CD4-positive, alpha-beta T cell treated with Interleukin-4 for 4 hours (primary cell): ENCODE measurements around the gene NEDD8.

ENCODE experiments used
- DNase-seq: peaks from one replicate; pipeline ENCODE4 v3.0.0-alpha.2; 2020

The NEDD8 gene

GRCh38 chr14:24262821-24263733 lies 30.9 kb upstream of the NEDD8 start, which contains the start of gene TGM1:
TSS of gene TGM1 (minus strand) at chr14:24263177. CDS start at chr14:24262352, 825 bp downstream.
- no peak for DNase-seq

- DNase-seq, result no peak
Measured at GRCh38 chr14:24261969-24262327, 29.8 kb upstream of the NEDD8 start.

- no peak for DNase-seq
Measured at GRCh38 chr14:24261256-24261968, 29.2 kb upstream of the NEDD8 start.

- no peak for DNase-seq
Measured at GRCh38 chr14:24260780-24261157, 28.6 kb upstream of the NEDD8 start.

GRCh38 chr14:24260026-24260779 lies 28.0 kb upstream of the NEDD8 start:
- no peak for DNase-seq

GRCh38 chr14:24259282-24260025 lies 27.3 kb upstream of the NEDD8 start:
- DNase-seq, result no peak

GRCh38 chr14:24258548-24259265 lies 26.5 kb upstream of the NEDD8 start:
- DNase-seq, result no peak

GRCh38 chr14:24258119-24258518 lies 26.0 kb upstream of the NEDD8 start:
- no peak for DNase-seq

GRCh38 chr14:24256960-24257359 lies 24.8 kb upstream of the NEDD8 start:
- no peak for DNase-seq

GRCh38 chr14:24255931-24256711 lies 24.0 kb upstream of the NEDD8 start:
- no peak for DNase-seq

- no peak for DNase-seq
Measured at GRCh38 chr14:24255438-24255837, 23.3 kb upstream of the NEDD8 start.

- no peak for DNase-seq
Measured at GRCh38 chr14:24254630-24255392, 22.6 kb upstream of the NEDD8 start.

- no peak for DNase-seq
Measured at GRCh38 chr14:24253936-24254335, 21.8 kb upstream of the NEDD8 start.

- DNase-seq, result no peak
Measured at GRCh38 chr14:24252289-24253124, 20.3 kb upstream of the NEDD8 start.

- DNase-seq, result no peak
Measured at GRCh38 chr14:24251880-24252288, 19.7 kb upstream of the NEDD8 start.

- DNase-seq, result no peak
Measured at GRCh38 chr14:24250354-24250753, 18.2 kb upstream of the NEDD8 start.

GRCh38 chr14:24249230-24250021 lies 17.3 kb upstream of the NEDD8 start:
- DNase-seq, result no peak

GRCh38 chr14:24247422-24247821 lies 15.3 kb upstream of the NEDD8 start:
- peak; percentile 15 for DNase-seq
